Jurkat, Clone E6-1 (cell line): ENCODE measurements around the gene SRCIN1.

Experiments used
- DNase-seq: peaks from one replicate; pipeline ENCODE4 v3.0.0-alpha.2; 2011; ENCODE audit warnings: low read depth, low spot score
- H3K4me3 ChIP-seq: 2 replicates; pipeline ENCODE4 v1.5.1; 2011; ENCODE audit warnings: mild to moderate bottlenecking, low read length, control low read depth, moderate library complexity

SRCIN1 gene

DNA sequence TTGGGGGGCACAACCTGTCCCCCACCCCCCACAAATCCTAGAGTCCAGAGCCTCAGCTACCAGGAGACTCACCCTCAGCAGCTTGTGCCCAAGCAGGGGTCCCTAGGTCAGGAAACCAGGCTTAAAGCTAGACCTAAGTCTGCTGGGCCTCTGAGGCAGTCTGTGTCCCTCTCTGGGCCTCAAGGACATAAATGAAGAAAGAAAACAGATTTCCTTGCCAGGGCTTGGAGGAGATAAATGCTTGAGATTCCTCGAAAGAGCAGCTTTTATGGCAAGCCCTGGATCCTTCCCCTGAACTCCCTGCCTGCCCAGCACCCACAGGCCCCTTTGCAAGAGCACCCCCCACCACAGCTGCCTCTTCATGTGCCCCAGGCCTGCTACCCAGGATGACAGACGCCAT lies 3.3 kb downstream of the SRCIN1 start:
- no peak overlapping the region for H3K4me3 ChIP-seq
- DNase-seq: no peak

DNA sequence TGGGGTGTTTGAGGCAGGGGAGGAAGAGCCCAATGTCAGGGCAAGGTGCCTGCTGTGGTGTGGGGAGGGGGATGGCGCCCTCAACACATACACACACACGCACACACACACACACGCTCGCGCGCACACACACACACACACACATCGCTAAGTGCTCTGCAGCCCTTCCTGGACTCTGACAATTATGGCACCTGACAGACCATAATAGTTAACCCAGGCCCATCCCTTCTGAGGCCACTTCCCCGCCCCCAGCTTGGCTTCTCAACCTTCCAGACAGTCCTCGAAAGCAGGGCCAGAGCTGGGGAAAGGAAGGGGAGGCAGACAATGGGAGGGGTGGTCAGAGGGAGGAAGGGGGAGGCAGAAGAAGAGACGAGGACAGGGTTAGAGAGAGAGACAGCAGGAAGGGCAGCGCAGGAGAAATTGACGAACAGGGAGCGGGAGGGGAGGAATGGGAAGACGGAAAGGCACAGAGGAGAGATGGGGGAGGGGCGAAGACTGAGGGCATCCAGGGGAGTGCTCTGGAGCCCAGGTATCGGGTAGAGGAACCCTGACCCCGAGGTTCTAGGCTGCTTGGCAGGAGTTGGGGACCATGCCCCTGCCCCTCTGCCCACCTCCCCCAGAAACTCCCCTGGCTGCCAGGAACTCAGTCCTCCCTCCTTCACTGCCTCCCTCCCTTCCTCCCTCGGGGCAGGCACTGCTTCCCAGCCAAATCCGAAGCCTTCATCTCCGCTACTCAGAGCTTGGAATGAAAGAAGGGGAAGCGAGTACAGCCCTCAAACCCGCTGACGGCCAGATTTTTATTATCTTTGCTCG lies 4.0 kb downstream of the SRCIN1 start:
- DNase-seq: no peak
- no peak overlapping the region for H3K4me3 ChIP-seq

DNA sequence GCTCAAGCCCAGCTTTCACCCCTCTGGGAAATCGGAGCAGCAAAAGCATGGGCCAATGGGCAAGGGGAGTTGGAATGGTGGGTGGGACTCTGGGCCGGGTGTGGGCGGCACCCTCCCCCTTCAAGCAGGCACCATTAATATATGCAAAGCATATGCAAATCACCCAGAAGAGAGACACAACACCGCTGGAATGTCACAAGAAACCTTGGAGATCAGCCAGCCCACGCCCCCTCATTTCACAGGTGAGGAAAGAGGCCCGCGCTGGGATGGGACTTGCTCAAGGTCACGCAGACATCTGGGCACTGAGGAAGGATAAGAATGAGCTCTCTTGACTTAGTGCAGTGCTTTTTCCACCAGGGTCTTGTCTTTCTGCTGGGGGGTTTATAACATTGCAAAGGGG lies 4.8 kb downstream of the SRCIN1 start:
- no peak for DNase-seq
- H3K4me3 ChIP-seq: no peak overlapping the region

DNA sequence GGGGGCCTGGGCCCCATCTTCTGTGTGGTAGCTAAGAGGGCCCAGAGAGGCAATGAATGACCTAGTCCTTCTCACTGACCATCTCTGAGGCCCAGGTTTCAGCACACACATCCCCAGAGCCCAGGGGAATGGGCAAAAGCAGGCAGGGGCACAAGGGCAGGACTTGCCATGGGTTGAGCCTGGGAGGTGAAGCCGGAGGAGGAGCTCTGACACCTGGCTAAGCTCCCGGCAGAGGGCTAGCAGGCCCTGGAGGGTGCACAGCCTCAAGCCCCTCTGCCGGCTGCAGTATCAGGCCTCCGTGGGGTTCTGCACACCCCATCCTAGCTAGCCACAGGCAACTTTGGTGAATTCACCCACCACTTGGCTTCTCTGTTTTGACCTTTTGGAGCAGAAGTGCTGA lies 5.3 kb downstream of the SRCIN1 start:
- H3K4me3 ChIP-seq: no peak overlapping the region
- no peak for DNase-seq

DNA sequence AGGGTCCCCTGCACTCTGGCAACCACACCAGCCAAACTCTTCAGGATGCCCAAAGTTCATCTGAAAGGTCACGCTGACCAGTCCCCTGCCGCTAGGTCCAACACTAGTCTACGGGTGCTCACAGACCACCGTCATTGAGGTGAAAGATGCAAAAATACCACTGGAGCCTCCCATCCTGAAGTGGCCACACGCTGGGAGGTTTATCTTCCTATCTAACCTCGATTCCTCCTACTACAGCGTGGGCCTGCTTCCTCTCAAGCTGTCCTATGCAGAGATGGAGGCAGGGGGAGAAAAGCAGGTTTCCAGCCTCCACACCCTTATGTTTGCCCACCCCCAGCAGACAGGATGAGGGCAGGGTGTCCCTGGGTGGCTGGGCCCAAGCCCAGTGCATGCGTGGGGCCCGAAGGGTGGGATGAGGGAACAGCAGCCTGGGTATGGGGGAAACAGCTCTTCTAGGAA lies 6.3 kb downstream of the SRCIN1 start:
- no peak overlapping the region for H3K4me3 ChIP-seq
- no peak for DNase-seq

DNA sequence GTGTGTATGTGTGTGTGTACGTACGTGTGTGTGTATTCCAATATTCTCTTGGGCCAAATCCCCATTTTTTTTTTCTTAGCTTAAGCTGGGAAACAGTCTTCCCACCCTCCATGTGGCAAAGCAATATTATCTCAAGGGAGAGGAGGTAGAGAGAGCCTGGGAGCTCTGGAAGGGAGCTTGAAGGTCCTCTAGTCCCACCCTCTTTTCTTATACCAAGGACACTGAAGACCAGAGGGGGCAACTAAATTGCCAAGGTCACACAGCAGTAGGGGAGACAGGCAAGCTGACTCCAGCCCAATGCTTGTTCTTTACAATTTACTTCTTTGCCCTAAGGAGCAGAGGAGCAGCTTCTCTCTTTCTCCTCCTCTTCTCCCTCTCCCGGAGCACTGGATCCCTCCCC lies 6.8 kb downstream of the SRCIN1 start:
- H3K4me3 ChIP-seq: no peak overlapping the region
- DNase-seq: no peak

DNA sequence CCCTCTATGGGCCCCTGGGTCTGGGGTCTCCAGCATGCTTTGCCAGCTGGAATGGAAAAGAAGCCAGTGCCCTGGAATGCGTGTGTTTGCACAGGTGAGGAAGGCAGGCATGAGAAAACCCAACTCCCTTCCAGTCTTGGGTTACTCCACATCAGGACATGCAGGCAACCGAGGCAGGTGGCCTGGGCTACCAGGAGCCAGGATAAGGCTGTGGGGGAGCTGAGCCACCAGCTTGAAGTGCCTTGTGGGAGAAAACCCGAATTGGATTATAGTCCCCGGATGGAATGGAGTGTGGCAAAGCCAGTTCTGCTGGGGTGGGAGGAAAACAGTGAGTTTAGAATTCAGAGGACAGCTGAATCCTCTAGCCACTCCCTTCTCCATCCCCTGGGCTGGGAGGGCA lies 7.2 kb downstream of the SRCIN1 start:
- H3K4me3 ChIP-seq: no peak overlapping the region
- peak; percentile 84 for DNase-seq

DNA sequence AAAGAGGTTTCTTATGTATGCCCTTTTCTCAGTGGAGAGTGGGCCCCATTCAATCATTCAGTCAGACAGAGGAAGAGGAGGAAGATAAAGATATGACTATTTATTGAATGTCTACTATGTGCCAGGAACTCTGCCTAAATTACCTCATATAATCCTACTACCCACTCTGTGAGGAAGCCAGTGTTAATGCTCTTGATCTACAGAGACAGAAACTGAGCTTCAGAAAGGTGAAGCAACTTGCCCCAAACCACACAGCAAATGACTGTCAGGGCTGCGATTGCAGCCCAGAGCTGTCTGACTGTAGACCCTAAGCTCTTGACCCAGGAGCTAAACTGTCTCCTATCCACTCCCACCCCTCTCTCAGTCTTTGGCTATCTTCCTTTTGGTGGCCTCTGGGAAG lies 8.4 kb downstream of the SRCIN1 start:
- no peak overlapping the region for H3K4me3 ChIP-seq
- DNase-seq: no peak

DNA sequence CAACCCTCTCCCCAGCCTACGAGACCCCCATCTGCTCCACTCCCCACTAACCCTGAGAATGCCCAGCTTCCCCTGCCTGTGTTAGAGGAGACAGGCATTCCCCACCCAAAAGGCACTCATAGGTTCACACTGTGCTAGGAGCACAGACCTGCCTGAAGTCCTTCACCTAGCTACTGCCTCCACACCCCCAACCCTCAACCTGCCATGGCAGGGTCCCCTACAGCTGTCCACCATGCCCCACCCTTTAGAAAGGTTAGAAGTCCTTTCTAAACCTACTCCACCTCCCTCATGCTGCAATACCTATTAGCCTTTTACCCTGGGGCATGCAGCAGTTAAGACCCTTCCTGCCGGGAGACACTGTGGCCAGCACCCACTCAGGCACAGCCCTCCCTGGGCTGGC lies 9.1 kb downstream of the SRCIN1 start:
- H3K4me3 ChIP-seq: no peak overlapping the region
- DNase-seq: no peak

DNA sequence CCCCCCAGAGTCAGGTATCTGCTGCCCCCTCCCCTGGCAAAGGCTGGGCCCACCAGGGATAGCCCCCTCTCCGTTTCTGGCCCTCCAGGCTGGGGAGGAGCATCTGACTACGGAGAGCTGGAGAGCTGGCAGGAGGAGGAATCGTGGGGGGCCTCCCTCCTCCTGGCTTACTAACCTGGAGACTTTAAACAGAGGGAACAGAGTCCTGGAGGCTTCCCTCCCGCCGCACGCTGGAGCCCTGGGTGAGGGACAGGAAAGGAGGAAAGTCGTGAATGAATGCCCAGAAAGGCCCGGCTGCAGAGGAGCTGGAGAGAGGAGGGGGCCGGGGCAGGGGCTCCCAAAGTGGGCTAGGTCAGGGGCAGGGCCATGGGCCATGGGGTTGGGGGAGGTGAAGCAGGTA lies 9.9 kb downstream of the SRCIN1 start:
- H3K4me3 ChIP-seq: no peak overlapping the region
- DNase-seq: no peak

DNA sequence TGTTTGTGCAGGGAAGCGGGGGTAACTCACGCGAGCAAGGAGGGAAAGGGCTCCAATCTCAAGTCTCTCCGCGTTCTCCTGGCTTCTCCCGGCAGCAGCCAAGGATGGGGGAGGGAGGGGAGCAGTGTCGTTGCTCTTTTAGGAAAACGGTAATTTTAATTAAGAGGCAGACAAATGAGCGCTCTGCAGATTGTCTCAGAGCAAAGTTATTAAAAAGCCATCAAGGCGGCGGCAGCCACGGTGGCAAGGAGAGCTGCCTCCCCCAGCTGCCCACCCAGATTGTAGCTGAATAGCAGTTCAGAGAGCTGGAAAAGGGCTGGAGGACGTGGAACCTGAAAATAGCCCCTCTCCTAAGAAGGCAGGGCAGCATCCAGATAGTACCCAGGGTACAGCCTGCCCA lies 11.6 kb downstream of the SRCIN1 start:
- H3K4me3 ChIP-seq: no peak overlapping the region
- DNase-seq: no peak

DNA sequence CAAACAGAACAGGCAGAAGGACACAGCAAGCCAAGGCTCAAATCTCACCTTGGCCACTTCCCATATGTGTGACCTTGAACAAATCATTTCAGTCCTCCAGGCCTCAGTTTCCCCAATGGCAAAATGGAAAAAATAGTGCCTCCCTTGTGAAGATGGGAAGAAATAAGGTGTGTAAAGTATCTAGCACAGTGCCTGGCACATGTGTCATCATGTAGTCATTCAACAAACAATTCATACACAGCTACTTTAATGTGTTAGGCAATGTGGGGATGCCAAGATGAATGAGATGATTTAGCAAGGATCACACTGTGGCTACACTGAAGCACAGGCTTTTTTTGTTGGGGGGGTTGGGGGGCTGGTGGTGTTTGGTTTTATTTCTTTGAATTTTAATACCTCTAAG lies 13.3 kb downstream of the SRCIN1 start:
- no peak for DNase-seq
- H3K4me3 ChIP-seq: no peak overlapping the region

DNA sequence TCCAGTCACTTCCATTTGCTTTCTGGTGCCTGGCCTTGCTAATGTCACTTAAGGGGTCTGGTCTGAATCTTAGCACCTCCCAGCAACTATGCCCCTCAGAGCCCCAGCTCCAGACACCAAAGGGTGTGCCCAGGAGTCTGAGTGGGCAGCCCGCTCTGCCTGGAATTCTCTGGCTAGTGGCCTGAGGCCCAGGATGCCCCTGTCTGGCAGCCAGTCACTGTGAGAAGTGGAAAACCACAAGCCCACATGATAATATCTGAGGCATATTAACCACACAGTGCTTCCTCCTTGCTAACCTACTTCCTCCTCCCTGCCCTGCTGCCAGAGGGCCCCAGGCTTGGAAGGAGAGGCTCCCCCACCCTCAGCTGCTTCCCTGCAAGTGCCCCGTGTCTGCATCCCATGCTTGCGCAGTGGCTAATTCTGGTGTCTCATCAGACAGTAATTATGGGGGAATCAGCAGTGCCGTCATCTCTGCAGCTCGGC lies 14.0 kb downstream of the SRCIN1 start:
- no peak overlapping the region for H3K4me3 ChIP-seq
- DNase-seq: peak; percentile 76

DNA sequence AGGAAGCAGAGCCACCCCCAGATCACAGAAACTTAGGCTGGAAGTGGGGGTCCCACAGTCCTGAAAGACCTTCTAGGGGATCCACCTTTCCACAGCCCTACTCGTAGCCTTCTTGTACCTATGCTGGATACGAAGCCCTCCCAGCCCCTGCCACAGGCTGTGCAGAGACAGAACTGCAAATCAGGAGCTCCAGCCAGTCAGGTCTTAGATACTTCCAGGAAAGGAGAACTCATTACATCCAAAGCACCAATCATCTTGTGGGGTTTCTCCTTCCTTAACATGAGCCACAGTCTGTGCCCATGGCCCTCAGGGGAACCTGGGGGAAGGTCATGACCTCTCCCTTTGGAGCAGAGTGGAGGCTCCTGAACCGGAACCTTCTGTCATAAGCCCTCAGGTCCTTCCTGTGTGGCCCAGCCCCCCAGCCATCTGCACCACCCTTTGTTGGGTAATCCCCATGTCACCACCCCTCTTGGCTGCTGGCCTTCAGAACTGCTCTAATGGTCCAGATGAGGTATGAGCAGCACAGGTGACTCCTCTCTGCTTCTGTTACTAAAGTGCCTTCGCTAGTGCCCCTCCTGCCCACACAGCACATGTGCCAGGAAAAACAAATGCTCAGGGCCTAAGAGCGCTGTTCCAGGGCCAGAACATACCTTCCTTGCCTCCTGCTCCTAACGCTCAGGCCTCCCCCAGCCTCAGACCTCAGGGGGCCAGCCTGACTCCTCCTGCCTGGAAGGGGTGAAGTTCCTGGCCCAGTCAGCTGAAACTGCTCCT lies 14.6 kb downstream of the SRCIN1 start:
- DNase-seq: no peak
- H3K4me3 ChIP-seq: no peak overlapping the region

DNA sequence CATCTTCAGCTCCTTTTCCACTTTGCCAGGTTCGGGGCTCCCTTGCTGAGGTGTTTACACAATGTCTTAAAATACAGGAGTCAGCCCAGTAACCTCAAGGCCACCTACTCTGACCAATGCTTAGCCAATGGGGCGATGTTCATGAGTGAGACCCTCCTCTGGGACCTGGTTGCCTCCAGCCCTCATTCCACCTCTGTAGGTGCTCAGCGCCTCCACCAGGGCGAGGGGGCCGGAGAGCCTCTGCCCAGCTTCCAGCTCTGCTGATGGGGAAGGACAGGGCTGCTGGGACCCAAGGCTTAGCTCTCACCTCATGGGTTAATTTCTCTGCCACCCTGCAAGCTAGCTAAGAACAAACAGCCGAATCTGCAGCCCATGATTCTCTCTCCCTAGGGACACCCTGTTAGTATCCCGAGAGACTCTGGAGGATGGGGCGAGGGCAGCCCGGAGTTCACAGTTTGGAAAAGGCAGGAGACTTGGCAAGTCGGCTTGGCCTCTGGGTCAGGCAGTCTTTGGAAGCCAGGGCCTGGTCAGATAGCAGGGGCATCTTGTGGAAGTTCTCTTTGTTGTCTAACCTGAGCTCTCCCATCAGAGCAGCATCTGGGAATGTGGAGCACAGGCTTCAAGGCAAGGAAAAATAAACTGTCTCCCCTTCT lies 16.2 kb downstream of the SRCIN1 start:
- no peak for DNase-seq
- H3K4me3 ChIP-seq: no peak overlapping the region

DNA sequence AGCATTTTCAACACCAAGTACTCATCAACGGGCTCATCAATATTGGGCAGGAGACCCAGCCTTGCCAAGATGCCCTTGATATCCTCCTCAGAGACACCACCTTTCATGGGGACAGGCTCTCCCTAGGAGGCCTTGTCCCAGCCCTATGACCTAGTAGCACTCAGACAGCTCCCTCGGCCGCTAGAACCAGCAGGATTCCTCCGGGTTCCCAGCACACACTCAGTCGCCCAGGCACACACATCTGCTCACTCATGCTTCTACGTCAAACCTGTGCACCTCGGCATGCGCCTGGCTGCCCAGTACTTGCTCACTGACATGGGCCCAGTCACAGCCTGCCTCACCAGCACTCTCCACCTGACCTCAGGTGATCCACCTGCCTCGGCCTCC lies 17.0 kb downstream of the SRCIN1 start:
- DNase-seq: no peak

DNA sequence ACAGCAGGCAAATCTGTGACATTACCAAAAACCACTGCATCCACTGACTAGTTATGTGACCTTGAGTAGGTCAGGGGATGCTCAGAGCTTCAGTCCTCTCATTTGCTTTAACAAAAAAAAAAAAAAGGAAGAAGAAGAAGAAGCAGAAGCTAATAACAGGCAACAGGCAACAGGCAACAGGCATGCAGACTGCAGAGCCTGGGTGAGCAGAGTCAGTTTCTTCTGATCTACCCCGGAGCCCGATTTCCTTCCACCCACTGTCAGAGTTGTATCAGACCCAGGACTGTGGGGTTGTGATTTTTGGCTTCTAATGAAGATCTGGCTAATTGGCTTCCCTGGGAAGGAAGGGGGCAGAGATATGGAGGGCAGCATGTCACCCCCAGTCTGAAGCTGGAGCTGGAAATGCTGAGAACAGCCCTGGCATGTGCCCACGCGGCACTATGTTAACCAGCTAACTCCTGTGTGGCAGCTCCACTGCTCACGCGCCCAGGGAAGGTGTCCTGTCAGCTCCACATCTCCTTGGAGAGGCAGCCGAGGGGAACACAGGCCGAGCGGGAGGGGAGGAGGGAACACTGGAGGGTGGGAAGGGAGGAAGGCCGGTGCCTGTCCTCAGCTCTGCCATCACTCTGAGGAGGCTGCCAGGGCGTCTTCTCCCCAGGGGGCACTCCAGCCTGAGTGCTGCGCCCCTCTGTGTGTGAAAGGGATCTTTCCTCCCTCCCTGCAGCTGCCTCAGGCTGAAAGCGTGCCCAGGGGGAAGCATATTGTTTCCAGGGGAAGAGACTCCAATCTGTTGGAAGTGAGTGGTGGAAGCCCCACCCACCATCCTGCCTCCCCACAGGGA lies 17.6 kb downstream of the SRCIN1 start:
- DNase-seq: no peak

More for the DNA sequence above, 17.0 kb downstream of the SRCIN1 start:
- no peak overlapping the region for H3K4me3 ChIP-seq

DNA sequence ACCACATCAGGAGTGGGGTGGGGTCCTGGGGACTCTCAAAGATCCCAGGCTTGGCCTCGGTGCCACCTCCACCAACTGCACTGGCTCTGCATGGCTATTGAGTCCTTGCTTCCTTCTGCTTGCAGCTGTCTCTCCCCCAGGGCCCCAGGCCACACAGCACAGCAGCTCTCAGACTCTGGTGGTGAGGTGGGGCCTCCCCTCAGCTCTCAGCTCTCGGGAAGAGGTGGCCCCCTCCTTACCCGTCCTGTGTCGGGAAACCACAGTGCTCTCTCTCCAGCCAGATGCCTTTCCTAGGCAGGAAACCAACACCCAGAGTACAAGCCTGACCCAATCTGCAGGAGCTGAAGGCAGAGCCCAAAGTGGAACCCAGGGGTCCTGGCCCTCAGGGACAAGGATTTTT lies 18.5 kb downstream of the SRCIN1 start:
- H3K4me3 ChIP-seq: no peak overlapping the region
- peak; percentile 57 for DNase-seq

More for the DNA sequence above, 17.6 kb downstream of the SRCIN1 start:
- no peak overlapping the region for H3K4me3 ChIP-seq

DNA sequence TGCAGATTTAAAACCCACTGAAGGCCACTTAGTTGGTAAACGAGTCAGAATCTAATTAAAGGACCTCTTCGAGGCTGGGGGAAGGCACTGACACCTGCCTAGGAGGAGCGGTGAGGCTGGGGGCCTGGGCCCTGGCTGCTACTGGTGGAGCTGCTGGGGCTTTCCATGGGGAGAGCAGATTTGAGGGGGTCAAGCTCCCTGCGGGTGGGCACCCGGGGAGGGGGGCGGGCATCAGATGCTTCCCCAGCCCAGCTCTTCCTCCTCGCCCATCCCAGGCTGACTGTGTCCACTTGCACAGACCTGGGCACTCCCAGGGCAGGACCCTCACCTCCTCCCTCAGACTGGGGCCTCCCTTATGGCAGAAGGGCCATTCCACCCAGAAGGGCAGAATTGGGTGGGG lies 19.0 kb downstream of the SRCIN1 start:
- DNase-seq: no peak
- no peak overlapping the region for H3K4me3 ChIP-seq
